IMR-90 (cell line): Measurements from ENCODE around the gene MAPK1. TPM values are rescaled to one million over a fixed set of nuclear protein-coding genes. Genes with fewer than 3 reads are reported as not detected.

ENCODE experiments used
- ATAC-seq: fragments of 200-7000 bp; cut with Tn5 transposase; 2 replicates; pipeline ENCODE4 v1.9.1; 2020; ENCODE audit warnings: low read depth, mild to moderate bottlenecking, moderate library complexity
- BruUV-seq: library from RNA; stranded (reverse); fragments of 400-500 nt; replicated peaks from 2 replicates; lab custom pipeline; 2021; lab: Mats Ljungman, UMichigan
- CTCF ChIA-PET: fragments of 300-600 bp; formaldehyde crosslinking; extraction: SDS; loops from one replicate; lab custom pipeline; 2021; ENCODE audit warnings: antibody characterized with exemption; lab: Yijun Ruan, JAX
- POLR2A ChIA-PET: fragments of 300-600 bp; sonication (Branson Sonifier 250); formaldehyde crosslinking; loops from one replicate; lab custom pipeline; 2022; ENCODE audit warnings: antibody characterized with exemption; ENCODE audit not compliant: unreplicated experiment; lab: Charles Lee
- DNase-seq: peaks from one replicate; pipeline ENCODE4 v3.0.0; 2013
- H2AFZ ChIP-seq: replicated peaks from 2 replicates; pipeline ENCODE3; 2013; ENCODE audit warnings: low read length, mild to moderate bottlenecking; ENCODE audit not compliant: poor library complexity
- H2AK5ac ChIP-seq: 2 replicates; pipeline ENCODE4 v1.6.1; 2013; ENCODE audit warnings: low read depth, low read length, inconsistent platforms
- H2AK9ac ChIP-seq: replicated peaks from 2 replicates; pipeline ENCODE3; 2013; ENCODE audit warnings: mild to moderate bottlenecking, low read depth, low read length, moderate library complexity; ENCODE audit not compliant: poor library complexity
- H2BK120ac ChIP-seq: 2 replicates; pipeline ENCODE4 v1.6.1; 2013; ENCODE audit warnings: low read depth, low read length, inconsistent platforms
- H2BK15ac ChIP-seq: 3 replicates; pipeline ENCODE4 v1.6.1; 2013; ENCODE audit warnings: low read depth, low read length, inconsistent platforms
- H2BK20ac ChIP-seq: 2 replicates; pipeline ENCODE4 v1.6.1; 2013; ENCODE audit warnings: low read depth, mild to moderate bottlenecking, inconsistent platforms, low read length, moderate library complexity
- H2BK5ac ChIP-seq: 2 replicates; pipeline ENCODE4 v1.6.1; 2013; ENCODE audit warnings: mild to moderate bottlenecking, low read depth, low read length, inconsistent platforms; ENCODE audit not compliant: poor library complexity, severe bottlenecking
- H3K14ac ChIP-seq: replicated peaks from 2 replicates; pipeline ENCODE4 v1.6.1; 2013; ENCODE audit warnings: low read depth, low read length, inconsistent platforms
- H3K18ac ChIP-seq: 2 replicates; pipeline ENCODE4 v1.6.1; 2013; ENCODE audit warnings: low read depth, low read length, control low read depth
- H3K23ac ChIP-seq: 2 replicates; pipeline ENCODE4 v1.6.1; 2013; ENCODE audit warnings: low read depth, low read length, inconsistent platforms
- H3K27ac ChIP-seq: 2 replicates; pipeline ENCODE4 v1.5.1; 2013; ENCODE audit warnings: mild to moderate bottlenecking, control low read depth, low read length; ENCODE audit not compliant: insufficient read depth
- H3K27me3 ChIP-seq: 2 replicates; pipeline ENCODE4 v1.6.1; 2013; ENCODE audit warnings: low read length; ENCODE audit not compliant: control insufficient read depth, insufficient read depth
- H3K36me3 ChIP-seq: 2 replicates; pipeline ENCODE4 v1.6.1; 2013; ENCODE audit warnings: low read length, mixed read lengths; ENCODE audit not compliant: control insufficient read depth, insufficient read depth
- H3K4ac ChIP-seq: 2 replicates; pipeline ENCODE4 v1.6.1; 2013; ENCODE audit warnings: low read depth, low read length, inconsistent platforms
- H3K4me1 ChIP-seq: 2 replicates; pipeline ENCODE4 v1.6.1; 2013; ENCODE audit warnings: low read length, mixed read lengths; ENCODE audit not compliant: control insufficient read depth, insufficient read depth
- H3K4me2 ChIP-seq: 2 replicates; pipeline ENCODE4 v1.6.1; 2013; ENCODE audit warnings: low read depth, mild to moderate bottlenecking, control low read depth, low read length, moderate library complexity
- H3K4me3 ChIP-seq: 2 replicates; pipeline ENCODE4 v1.5.1; 2013; ENCODE audit warnings: low read depth, mild to moderate bottlenecking, control low read depth, low read length, moderate library complexity; ENCODE audit not compliant: insufficient read depth
- H3K56ac ChIP-seq: 2 replicates; pipeline ENCODE4 v1.6.1; 2013; ENCODE audit warnings: low read length, inconsistent platforms; ENCODE audit not compliant: insufficient read depth; ENCODE audit errors: extremely low read depth
- H3K79me1 ChIP-seq, 2 experiments: 2 replicates each; pipeline ENCODE4 v1.6.1; 2013; ENCODE audit warnings: low read length in 2 of 2, inconsistent platforms in 1 of 2, low read depth in 1 of 2
- H3K9ac ChIP-seq: 2 replicates; pipeline ENCODE4 v1.6.1; 2013; ENCODE audit warnings: low read depth, low read length, control low read depth
- H3K9me1 ChIP-seq: 2 replicates; pipeline ENCODE4 v1.6.1; 2013; ENCODE audit warnings: low read length, inconsistent platforms; ENCODE audit not compliant: insufficient read depth
- H3K9me3 ChIP-seq: 2 replicates; pipeline ENCODE4 v1.6.1; 2013; ENCODE audit warnings: low read length; ENCODE audit not compliant: control insufficient read depth, insufficient read depth
- H4K20me1 ChIP-seq: 2 replicates; pipeline ENCODE4 v1.6.1; 2013; ENCODE audit warnings: low read length, inconsistent platforms; ENCODE audit not compliant: insufficient read depth
- H4K5ac ChIP-seq: 2 replicates; pipeline ENCODE4 v1.6.1; 2013; ENCODE audit warnings: mild to moderate bottlenecking, low read depth, low read length, control low read depth
- H4K8ac ChIP-seq, 2 experiments: 2 replicates each; pipeline ENCODE4 v1.6.1; 2013; ENCODE audit warnings: low read depth in 2 of 2, low read length in 2 of 2, control low read depth in 1 of 2, inconsistent platforms in 1 of 2
- H4K91ac ChIP-seq: 2 replicates; pipeline ENCODE4 v1.6.1; 2013; ENCODE audit warnings: low read depth, low read length, inconsistent platforms; ENCODE audit not compliant: insufficient read depth
- BHLHE40 ChIP-seq: fragments of 150-350 bp; IDR thresholded peaks from 2 replicates; pipeline ENCODE4 v1.6.1; 2016; ENCODE audit warnings: mild to moderate bottlenecking, low read depth, low read length
- CEBPB ChIP-seq: IDR thresholded peaks from 2 replicates; pipeline ENCODE4 v1.6.1; 2012; ENCODE audit warnings: low read depth, low read length, improper control_type of control experiment
- CHD1 ChIP-seq: IDR thresholded peaks from 2 replicates; pipeline ENCODE4 v1.6.1; 2012; ENCODE audit warnings: low read depth, low read length, improper control_type of control experiment
- FOS ChIP-seq: fragments of 150-350 bp; IDR thresholded peaks from 2 replicates; pipeline ENCODE4 v1.6.1; 2016; ENCODE audit warnings: low read depth, low read length
- MAFK ChIP-seq: IDR thresholded peaks from 2 replicates; pipeline ENCODE4 v1.6.1; 2012; ENCODE audit warnings: low read depth, low read length, improper control_type of control experiment
- MAZ ChIP-seq: IDR thresholded peaks from 2 replicates; pipeline ENCODE4 v1.6.1; 2012; ENCODE audit warnings: low read depth, mild to moderate bottlenecking, low read length, improper control_type of control experiment, moderate library complexity, borderline replicate concordance
- MXI1 ChIP-seq: IDR thresholded peaks from 2 replicates; pipeline ENCODE4 v1.6.1; 2012; ENCODE audit warnings: low read depth, mild to moderate bottlenecking, low read length, moderate library complexity, borderline replicate concordance
- NFE2L2 ChIP-seq: fragments of 150-350 bp; IDR thresholded peaks from 2 replicates; pipeline ENCODE4 v1.6.1; 2016; ENCODE audit warnings: low read depth, mild to moderate bottlenecking, low read length
- POLR2A ChIP-seq: IDR thresholded peaks from 2 replicates; pipeline ENCODE4 v1.6.1; 2012; ENCODE audit warnings: mild to moderate bottlenecking, low read depth, low read length
- RAD21 ChIP-seq: IDR thresholded peaks from 2 replicates; pipeline ENCODE4 v1.6.1; 2012; ENCODE audit warnings: low read length, improper control_type of control experiment
- RCOR1 ChIP-seq: IDR thresholded peaks from 2 replicates; pipeline ENCODE4 v1.6.1; 2012; ENCODE audit warnings: mild to moderate bottlenecking, low read length, improper control_type of control experiment; ENCODE audit not compliant: insufficient replicate concordance
- RFX5 ChIP-seq: IDR thresholded peaks from 2 replicates; pipeline ENCODE4 v1.8.0; 2012; ENCODE audit warnings: low read depth, mild to moderate bottlenecking, low read length, moderate library complexity
- SMC3 ChIP-seq: fragments of 150-350 bp; IDR thresholded peaks from 2 replicates; pipeline ENCODE4 v1.6.1; 2016; ENCODE audit warnings: low read depth, mild to moderate bottlenecking, antibody characterized with exemption, low read length, moderate library complexity
- WGBS, 2 experiments: methylation state at CpG; one replicate each; pipeline versions ENCODE4 v1.1.5 to v1.1.7; 2013; ENCODE audit warnings: missing lambda C conversion rate in 2 of 2; ENCODE audit not compliant: insufficient read length in 1 of 2; ENCODE audit errors: extremely low coverage in 2 of 2; 5-methylcytosine and 5-hydroxymethylcytosine counted together
- dilution Hi-C: fragments of 300-500 bp; cut with HindIII; formaldehyde crosslinking; loops from one replicate; pipeline ENCODE4 v1.14.3; 2018; ENCODE audit warnings: low sequenced_read_pairs; ENCODE audit not compliant: unreplicated experiment
- in situ Hi-C: fragments of 300-500 bp; cut with MboI; formaldehyde crosslinking; loops from 3 replicates; pipeline ENCODE4 v1.14.3; 2019; ENCODE audit warnings: low sequenced_read_pairs, inconsistent platforms, mixed read lengths
- intact Hi-C: fragments of 100-400 bp; cut with micrococcal nuclease; formaldehyde crosslinking; loops from 2 replicates; pipeline ENCODE4 v1.10.0; 2022
- polyA plus RNA-seq, 3 experiments: library from polyadenylated mRNA; depleted of rRNA; stranded (reverse); fragments of >200 nt; gene quantifications; 2 replicates each; pipeline ENCODE4 v1.2.3, GENCODE V29; 2012; ENCODE audit warnings: low replicate concordance in 1 of 3
- total RNA-seq: library from RNA; depleted of rRNA; stranded (reverse); fragments of >200 nt; gene quantifications from 2 replicates; pipeline ENCODE4 v1.2.3, GENCODE V29; 2012
- TF ChIP-seq, protein P1 (sequence below): fragments of 150-350 bp; IDR thresholded peaks from 2 replicates; pipeline ENCODE4 v1.6.1; 2017; ENCODE audit warnings: mild to moderate bottlenecking, antibody characterized with exemption, low read length, low read depth
- TF ChIP-seq, protein P2 (sequence below): conservative IDR thresholded peaks from 2 replicates; pipeline ENCODE4 v1.5.1; 2012; ENCODE audit warnings: mild to moderate bottlenecking, low read depth, low read length, improper control_type of control experiment

The MAPK1 gene
- total and polyA plus RNA-seq, 2 of the 4 experiments (the other 2 are of a cell fraction), result 41.0 to 51.3 TPM

DNA sequence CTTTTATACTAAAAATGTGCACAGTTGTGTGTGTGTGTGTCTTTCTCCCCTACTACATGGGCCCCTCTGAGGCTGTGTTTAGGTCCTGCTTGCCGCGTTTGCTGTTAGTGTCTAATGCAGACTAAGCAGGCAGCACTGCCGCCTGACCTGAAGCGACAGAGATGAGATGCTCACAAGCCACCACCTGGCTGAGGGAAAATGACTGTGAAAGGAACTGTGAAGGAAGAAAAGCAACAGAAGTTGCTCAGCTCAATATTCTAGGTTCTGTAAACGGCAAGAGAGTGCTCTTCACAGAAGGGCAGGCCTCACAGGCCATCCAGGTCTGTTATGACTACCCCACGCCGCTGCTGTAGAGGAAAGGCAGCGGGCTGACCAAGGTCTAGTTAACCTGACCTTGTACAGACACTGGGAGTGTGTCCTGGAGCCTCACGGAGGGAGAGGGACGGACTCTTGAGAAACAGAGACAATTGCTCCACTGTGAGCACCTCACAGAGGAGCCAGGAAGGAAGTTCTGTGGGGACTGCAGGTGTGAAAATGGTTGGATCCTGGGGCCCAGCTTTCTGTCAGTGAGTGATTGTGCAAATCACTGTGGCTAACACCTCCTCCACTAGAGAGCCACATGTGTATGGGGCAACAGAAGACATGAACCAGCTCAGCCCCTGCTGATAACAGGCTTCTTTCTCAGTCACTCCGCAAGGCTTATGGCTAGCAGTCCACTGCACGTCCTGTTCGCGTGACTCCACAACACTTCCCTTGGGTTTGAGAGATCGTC is 100.6 kb downstream of the MAPK1 start:
- ChIA-PET POLR2A (no interaction called here), CTCF (no interaction called here)
- Histone ChIP-seq H3K4ac (no peak overlapping the region), H3K79me1 (peaks cover 10 to 40% of the 10 kb centered on the region in 2 experiments), H3K9me1 (peaks cover 22% of the 10 kb centered on the region), H3K4me2 (no peak overlapping the region), H3K36me3 (peaks cover 66% of the 10 kb centered on the region), H2AK9ac (peak overlapping the region; percentile 66), H3K27me3 (no peaks in the 10 kb centered on the region), H3K27ac (no peak overlapping the region), H4K8ac (no peak overlapping the region), H2BK20ac (no peak overlapping the region), H2AFZ (no peak overlapping the region), H2BK120ac (no peak overlapping the region), H3K23ac (no peak overlapping the region), H3K14ac (no peak overlapping the region), H4K91ac (no peak overlapping the region), H3K56ac (no peak overlapping the region), H4K5ac (no peak overlapping the region), H3K9me3 (no peaks in the 10 kb centered on the region), H3K9ac (no peak overlapping the region), H3K18ac (no peak overlapping the region), H2BK5ac (no peak overlapping the region), H2BK15ac (no peak overlapping the region), H3K4me1 (peaks cover 9% of the 10 kb centered on the region), H3K4me3 (no peak overlapping the region), H2AK5ac (no peak overlapping the region), H4K20me1 (peaks cover 4% of the 10 kb centered on the region; the same call in 1 of the 2 replicates)
- WGBS, 2 experiments, result 93% methylated on average over 5 of the region's 15 CpGs; no CpG with 5 or more reads in 1 of the 2 experiments
- ATAC-seq (no peak), DNase-seq (no peak)
- no TSS peak for BruUV-seq
- intact Hi-C loops, result no loop called here
- in situ Hi-C loops, result no loop called here
- dilution Hi-C loops, result no loop called here
- TF ChIP-seq RAD21, result no peak
- TF ChIP-seq BHLHE40, result no peak
- TF ChIP-seq CHD1, result no peak
- TF ChIP-seq MAFK, result no peak
- no peak for TF ChIP-seq MXI1
- TF ChIP-seq MAZ, result no peak
- no peak for TF ChIP-seq NFE2L2
- no peak for TF ChIP-seq RFX5
- no peak for TF ChIP-seq CEBPB
- no peak for TF ChIP-seq POLR2A
- TF ChIP-seq, protein P1, sequence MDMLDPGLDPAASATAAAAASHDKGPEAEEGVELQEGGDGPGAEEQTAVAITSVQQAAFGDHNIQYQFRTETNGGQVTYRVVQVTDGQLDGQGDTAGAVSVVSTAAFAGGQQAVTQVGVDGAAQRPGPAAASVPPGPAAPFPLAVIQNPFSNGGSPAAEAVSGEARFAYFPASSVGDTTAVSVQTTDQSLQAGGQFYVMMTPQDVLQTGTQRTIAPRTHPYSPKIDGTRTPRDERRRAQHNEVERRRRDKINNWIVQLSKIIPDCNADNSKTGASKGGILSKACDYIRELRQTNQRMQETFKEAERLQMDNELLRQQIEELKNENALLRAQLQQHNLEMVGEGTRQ, result no peak
- TF ChIP-seq FOS, result no peak
- TF ChIP-seq, protein P2, sequence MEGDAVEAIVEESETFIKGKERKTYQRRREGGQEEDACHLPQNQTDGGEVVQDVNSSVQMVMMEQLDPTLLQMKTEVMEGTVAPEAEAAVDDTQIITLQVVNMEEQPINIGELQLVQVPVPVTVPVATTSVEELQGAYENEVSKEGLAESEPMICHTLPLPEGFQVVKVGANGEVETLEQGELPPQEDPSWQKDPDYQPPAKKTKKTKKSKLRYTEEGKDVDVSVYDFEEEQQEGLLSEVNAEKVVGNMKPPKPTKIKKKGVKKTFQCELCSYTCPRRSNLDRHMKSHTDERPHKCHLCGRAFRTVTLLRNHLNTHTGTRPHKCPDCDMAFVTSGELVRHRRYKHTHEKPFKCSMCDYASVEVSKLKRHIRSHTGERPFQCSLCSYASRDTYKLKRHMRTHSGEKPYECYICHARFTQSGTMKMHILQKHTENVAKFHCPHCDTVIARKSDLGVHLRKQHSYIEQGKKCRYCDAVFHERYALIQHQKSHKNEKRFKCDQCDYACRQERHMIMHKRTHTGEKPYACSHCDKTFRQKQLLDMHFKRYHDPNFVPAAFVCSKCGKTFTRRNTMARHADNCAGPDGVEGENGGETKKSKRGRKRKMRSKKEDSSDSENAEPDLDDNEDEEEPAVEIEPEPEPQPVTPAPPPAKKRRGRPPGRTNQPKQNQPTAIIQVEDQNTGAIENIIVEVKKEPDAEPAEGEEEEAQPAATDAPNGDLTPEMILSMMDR, result no peak
- no peak for TF ChIP-seq SMC3
- TF ChIP-seq RCOR1, result no peak
